Activated CD4-positive, alpha-beta T cell treated with anti-CD3 and anti-CD28 coated beads, Interleukin-2, amount 10 ng/mL, durations not matched to agents 7 days and 5 days (primary cell): Measurements from ENCODE around the gene JAK1. TPM values are rescaled to one million over a fixed set of nuclear protein-coding genes. Genes with fewer than 3 reads are reported as not detected.

Experiments used
- CTCF ChIA-PET: fragments of 350-600 bp; sonication (Branson Sonifier 250); formaldehyde crosslinking; loops from one replicate; lab custom pipeline; 2021; ENCODE audit warnings: antibody characterized with exemption; lab: Charles Lee
- POLR2A ChIA-PET: fragments of 350-600 bp; sonication (Branson Sonifier 250); formaldehyde crosslinking; loops from one replicate; lab custom pipeline; 2021; ENCODE audit warnings: antibody characterized with exemption; lab: Charles Lee
- DNase-seq: peaks from one replicate; pipeline ENCODE4 v3.0.0-alpha.2; 2020
- H3K27ac Mint-ChIP-seq: one replicate; pipeline ENCODE4 v1.8.0; 2021; ENCODE audit warnings: mild to moderate bottlenecking, moderate library complexity, mixed read lengths
- H3K27me3 Mint-ChIP-seq: one replicate; pipeline ENCODE4 v1.8.0; 2021; ENCODE audit warnings: mixed read lengths
- H3K36me3 Mint-ChIP-seq: one replicate; pipeline ENCODE4 v1.8.0; 2021; ENCODE audit warnings: low read depth, mixed read lengths
- H3K4me1 Mint-ChIP-seq: one replicate; pipeline ENCODE4 v1.8.0; 2021; ENCODE audit warnings: mixed read lengths
- H3K4me3 Mint-ChIP-seq: one replicate; pipeline ENCODE4 v1.8.0; 2021; ENCODE audit warnings: mild to moderate bottlenecking, moderate library complexity, mixed read lengths
- H3K9me3 Mint-ChIP-seq: one replicate; pipeline ENCODE4 v1.8.0; 2021; ENCODE audit warnings: mixed read lengths
- total RNA-seq, 2 experiments: library from RNA; stranded (reverse); gene quantifications; one replicate each; pipeline ENCODE4 v1.2.3, GENCODE V29; 2021

The JAK1 gene
- total RNA-seq, 2 experiments from 2014 or later: 198 to 212 TPM

DNA sequence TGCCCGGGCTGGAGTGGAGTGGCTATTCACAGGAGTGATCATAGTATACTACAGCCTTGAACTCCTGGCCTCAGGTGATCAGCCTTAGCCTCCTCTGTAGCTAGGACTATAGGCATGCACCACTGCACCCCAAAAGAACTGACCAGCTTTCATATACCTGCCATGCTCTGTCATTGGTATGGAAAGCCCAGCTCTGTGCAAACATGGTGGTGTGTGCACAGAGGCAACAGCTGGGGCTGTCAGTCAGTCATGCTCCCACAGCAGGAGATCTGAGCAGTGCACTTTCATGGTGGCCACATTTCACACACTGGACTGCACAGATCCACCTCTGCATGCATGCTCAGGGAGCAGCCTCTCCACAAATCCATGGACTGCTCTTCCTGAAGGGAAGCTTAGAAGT, 8.8 kb upstream of the JAK1 start:
- H3K4me3 Mint-ChIP-seq: no peak overlapping the region
- no peaks in the 10 kb centered on the region for H3K27me3 Mint-ChIP-seq
- CTCF ChIA-PET: interaction anchor here (0.6 to 1.1 kb wide), 2 partner anchors 58 to 283 kb away, joined by 3 to 4 read pairs; no protein-coding TSS in a partner anchor
- POLR2A ChIA-PET: no interaction called here
- no peaks in the 10 kb centered on the region for H3K36me3 Mint-ChIP-seq
- H3K27ac Mint-ChIP-seq: no peak overlapping the region
- no peaks in the 10 kb centered on the region for H3K9me3 Mint-ChIP-seq
- no peak for DNase-seq
- no peaks in the 10 kb centered on the region for H3K4me1 Mint-ChIP-seq

- Mint-ChIP-seq H3K4me1 (peaks cover 2% of the 10 kb centered on the region), H3K36me3 (no peaks in the 10 kb centered on the region), H3K27me3 (no peaks in the 10 kb centered on the region), H3K27ac (no peak overlapping the region), H3K9me3 (no peaks in the 10 kb centered on the region), H3K4me3 (no peak overlapping the region)
- DNase-seq: no peak
- ChIA-PET CTCF (interaction anchor here (0.6 to 1.1 kb wide), 2 partner anchors 58 to 282 kb away, joined by 3 to 4 read pairs; no protein-coding TSS in a partner anchor), POLR2A (no interaction called here)
Measured at GRCh38 chr1:64974288-64974825, 8.0 kb upstream of the JAK1 start.

GRCh38 chr1:64973061-64973647, 6.8 kb upstream of the JAK1 start:
- Mint-ChIP-seq H3K27ac (no peak overlapping the region), H3K36me3 (no peaks in the 10 kb centered on the region), H3K9me3 (no peaks in the 10 kb centered on the region), H3K27me3 (no peaks in the 10 kb centered on the region), H3K4me3 (no peak overlapping the region), H3K4me1 (peaks cover 4% of the 10 kb centered on the region)
- no peak for DNase-seq
- CTCF ChIA-PET: interaction anchor here (0.5 to 1.0 kb wide), 2 partner anchors 16 to 28 kb away, joined by 5 to 6 read pairs; no protein-coding TSS in a partner anchor
- POLR2A ChIA-PET: no interaction called here

DNA sequence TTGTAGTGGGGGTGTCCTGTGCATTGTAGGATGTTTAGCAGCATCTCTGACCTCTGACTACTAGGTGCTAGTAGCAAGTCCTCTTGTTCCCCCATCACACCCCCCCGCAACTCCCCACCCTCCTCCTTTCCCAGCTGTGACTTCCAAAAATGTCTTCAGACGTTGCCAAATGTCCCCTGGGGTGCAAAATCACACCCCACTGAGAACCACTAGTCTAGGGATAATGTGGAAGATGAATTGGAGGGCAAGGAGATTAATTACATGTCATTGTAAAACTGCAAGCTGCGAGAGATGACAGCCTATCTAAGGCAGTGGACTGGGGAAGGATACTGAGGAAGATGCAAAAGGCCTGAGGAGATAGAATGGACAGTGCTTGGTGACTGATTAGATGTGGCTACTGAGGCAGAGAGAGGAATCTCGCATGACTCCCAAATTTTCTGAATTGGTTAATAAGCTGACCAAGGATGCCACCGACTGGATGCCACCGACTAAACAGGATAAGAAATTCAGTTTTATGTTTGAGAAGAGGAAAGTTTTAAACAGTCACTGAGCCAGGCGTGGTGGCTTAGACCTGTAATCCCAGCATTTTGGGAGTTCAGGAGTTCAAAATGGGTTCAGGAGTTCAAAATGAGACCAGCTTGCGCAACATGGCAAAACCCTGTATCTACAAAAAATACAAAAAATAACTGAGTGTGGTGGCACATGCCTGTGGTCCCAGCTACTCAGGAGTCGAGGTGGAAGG, 3.1 kb upstream of the JAK1 start:
- CTCF ChIA-PET: no interaction called here
- Mint-ChIP-seq H3K4me1 (peaks cover 28% of the 10 kb centered on the region), H3K4me3 (no peak overlapping the region), H3K36me3 (peaks cover 12% of the 10 kb centered on the region), H3K27me3 (peaks cover 2% of the 10 kb centered on the region), H3K27ac (peak overlapping the region; percentile 10), H3K9me3 (no peaks in the 10 kb centered on the region)
- POLR2A ChIA-PET: interaction anchor here (0.7 kb wide), 1 partner anchor 76 kb away, joined by 3 read pairs; no protein-coding TSS in a partner anchor
- DNase-seq: no peak

DNA sequence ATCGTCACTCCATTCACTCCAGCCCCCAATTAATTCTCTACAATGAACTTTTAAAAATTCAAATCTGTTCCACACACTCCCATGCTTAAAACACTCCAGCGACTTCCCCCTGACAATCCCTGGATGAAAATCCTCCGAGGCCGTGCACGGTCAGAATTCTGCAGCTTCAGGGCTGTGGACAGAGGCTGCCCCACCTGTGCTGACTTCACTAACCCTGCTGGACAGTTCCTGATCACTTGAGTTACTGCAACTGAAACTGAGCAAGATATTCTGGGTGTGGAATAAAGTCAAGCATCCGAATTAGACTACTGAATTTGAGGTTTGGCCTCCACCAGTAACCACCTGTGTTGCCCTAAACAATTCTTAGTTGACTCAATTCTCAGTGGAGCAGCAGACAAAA, 1.0 kb upstream of the JAK1 start:
- H3K9me3 Mint-ChIP-seq: no peaks in the 10 kb centered on the region
- ChIA-PET CTCF (no interaction called here), POLR2A (no interaction called here)
- H3K27ac Mint-ChIP-seq: peak overlapping the region; percentile 85
- H3K27me3 Mint-ChIP-seq: peaks cover 2% of the 10 kb centered on the region
- peaks cover 19% of the 10 kb centered on the region for H3K36me3 Mint-ChIP-seq
- peak overlapping the region; percentile 82 for H3K4me3 Mint-ChIP-seq
- no peak for DNase-seq
- H3K4me1 Mint-ChIP-seq: peaks cover 46% of the 10 kb centered on the region

DNA sequence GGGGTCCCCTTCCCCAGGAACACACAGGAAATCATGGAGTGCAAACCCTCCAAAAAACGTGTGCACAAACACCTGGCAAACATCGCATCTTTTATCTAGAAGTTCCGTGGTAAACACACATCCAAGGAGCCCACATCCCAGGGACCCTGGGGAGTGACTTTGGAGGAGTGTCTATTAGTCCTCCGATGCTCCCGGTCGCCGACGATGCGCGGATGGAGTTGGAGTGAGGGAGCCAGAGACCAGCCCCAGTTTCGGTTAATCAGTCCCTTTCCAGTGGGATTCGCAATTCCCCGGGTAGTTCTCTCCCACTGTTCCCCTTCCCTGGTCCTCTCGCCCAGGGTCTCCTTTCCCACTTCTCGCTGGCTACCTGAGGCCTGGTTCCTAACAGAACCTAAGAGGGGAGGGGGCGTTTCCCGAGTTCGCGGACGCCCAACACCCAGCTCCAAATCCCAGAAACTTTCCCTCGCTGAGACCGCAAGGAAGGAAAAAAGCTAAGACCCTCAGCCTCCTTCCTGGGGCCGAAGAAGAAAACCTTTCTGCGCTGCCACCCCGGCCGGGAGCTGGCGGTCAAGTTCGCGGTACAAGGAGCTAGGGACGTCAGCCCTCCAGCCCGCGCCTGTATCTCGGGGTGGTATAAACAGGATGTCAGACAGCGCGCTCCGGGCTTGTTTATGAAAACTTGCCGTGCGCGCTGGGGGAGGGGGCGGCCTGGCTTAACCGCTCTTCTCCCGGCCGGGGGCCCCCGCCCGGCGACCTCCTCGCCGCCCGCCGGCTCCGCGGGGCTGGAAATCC, 787 bp downstream of the JAK1 start:
- peak overlapping the region; percentile 93 for H3K27ac Mint-ChIP-seq
- peaks cover 65% of the 10 kb centered on the region for H3K4me1 Mint-ChIP-seq
- peak overlapping the region; percentile 93 for H3K4me3 Mint-ChIP-seq
- peaks cover 2% of the 10 kb centered on the region for H3K27me3 Mint-ChIP-seq
- POLR2A ChIA-PET: interaction anchor here (0.7 kb wide), 2 partner anchors 40 to 182 kb away, joined by 3 read pairs; no protein-coding TSS in a partner anchor
- peaks cover 27% of the 10 kb centered on the region for H3K36me3 Mint-ChIP-seq
- H3K9me3 Mint-ChIP-seq: no peaks in the 10 kb centered on the region
- peak; percentile 84 for DNase-seq
- CTCF ChIA-PET: interaction anchor here (0.5 kb wide), 1 partner anchor 1565 kb away, joined by 3 read pairs; no protein-coding TSS in a partner anchor

DNA sequence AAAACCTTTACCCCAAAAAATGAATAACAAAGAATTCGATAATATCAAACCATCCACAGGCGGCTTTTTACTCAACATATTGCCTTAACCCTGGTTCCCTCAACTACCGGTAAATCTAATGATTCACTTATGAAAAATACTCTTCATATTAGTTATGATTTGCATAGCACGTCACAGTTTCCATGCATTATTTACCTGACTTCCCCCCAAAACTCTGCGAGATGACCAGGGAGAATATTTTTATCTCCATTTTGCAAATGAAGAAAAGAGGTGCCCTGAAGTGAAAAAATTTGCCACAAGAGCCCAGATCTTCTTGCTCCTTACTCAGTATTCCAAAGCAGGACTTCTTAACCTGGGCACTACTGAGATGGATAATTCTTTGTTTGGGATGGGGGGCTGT, 2.9 kb downstream of the JAK1 start:
- H3K27ac Mint-ChIP-seq: peak overlapping the region; percentile 70
- H3K9me3 Mint-ChIP-seq: no peaks in the 10 kb centered on the region
- POLR2A ChIA-PET: no interaction called here
- DNase-seq: no peak
- H3K27me3 Mint-ChIP-seq: peaks cover 2% of the 10 kb centered on the region
- peaks cover 80% of the 10 kb centered on the region for H3K4me1 Mint-ChIP-seq
- peak overlapping the region; percentile 93 for H3K4me3 Mint-ChIP-seq
- H3K36me3 Mint-ChIP-seq: peaks cover 29% of the 10 kb centered on the region
- CTCF ChIA-PET: interaction anchor here (1.5 kb wide), 1 partner anchor 136 kb away, joined by 3 read pairs; no protein-coding TSS in a partner anchor

DNA sequence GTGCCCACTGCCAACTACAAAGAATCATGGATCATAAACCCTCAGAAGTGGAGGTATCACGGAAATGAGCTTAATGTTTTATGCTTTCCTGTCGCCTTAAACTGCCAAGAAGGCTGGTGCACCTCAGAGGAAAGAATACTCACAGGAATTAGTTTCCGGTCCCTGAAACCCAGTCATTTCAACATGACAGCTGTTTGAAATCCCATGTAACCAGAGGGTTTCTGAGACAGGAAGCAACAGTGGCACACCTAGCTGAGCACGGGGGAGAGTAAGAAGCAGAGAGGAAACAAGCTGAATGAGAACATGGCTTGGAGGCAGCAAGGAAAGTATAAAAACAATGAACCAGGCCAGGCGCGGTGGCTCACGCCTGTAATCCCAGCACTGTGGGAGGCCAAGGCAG, 3.9 kb downstream of the JAK1 start:
- peaks cover 29% of the 10 kb centered on the region for H3K36me3 Mint-ChIP-seq
- peak overlapping the region; percentile 81 for H3K27ac Mint-ChIP-seq
- CTCF ChIA-PET: interaction anchor here (1.1 to 1.5 kb wide), 3 partner anchors 8 to 135 kb away, joined by 3 to 4 read pairs (median 4); no protein-coding TSS in a partner anchor
- DNase-seq: peak; percentile 64
- H3K9me3 Mint-ChIP-seq: no peaks in the 10 kb centered on the region
- H3K27me3 Mint-ChIP-seq: no peaks in the 10 kb centered on the region
- peaks cover 79% of the 10 kb centered on the region for H3K4me1 Mint-ChIP-seq
- peak overlapping the region; percentile 56 for H3K4me3 Mint-ChIP-seq
- POLR2A ChIA-PET: interaction anchor here (0.7 kb wide), 1 partner anchor 33 kb away, joined by 3 read pairs; no protein-coding TSS in a partner anchor

GRCh38 chr1:64961923-64962322, 4.4 kb downstream of the JAK1 start:
- Mint-ChIP-seq H3K27me3 (no peaks in the 10 kb centered on the region), H3K9me3 (no peaks in the 10 kb centered on the region), H3K4me1 (peaks cover 74% of the 10 kb centered on the region), H3K4me3 (peak overlapping the region; percentile 56), H3K27ac (peak overlapping the region; percentile 81), H3K36me3 (peaks cover 29% of the 10 kb centered on the region)
- CTCF ChIA-PET: interaction anchor here (0.5 to 1.2 kb wide), 4 partner anchors 7 to 110 kb away, joined by 3 to 4 read pairs (median 4); no protein-coding TSS in a partner anchor
- POLR2A ChIA-PET: interaction anchor here (0.6 to 0.7 kb wide), 2 partner anchors 33 to 458 kb away, joined by 3 read pairs; partner anchors contain the start of genes LEPR and LEPROT
- DNase-seq: no peak

DNA sequence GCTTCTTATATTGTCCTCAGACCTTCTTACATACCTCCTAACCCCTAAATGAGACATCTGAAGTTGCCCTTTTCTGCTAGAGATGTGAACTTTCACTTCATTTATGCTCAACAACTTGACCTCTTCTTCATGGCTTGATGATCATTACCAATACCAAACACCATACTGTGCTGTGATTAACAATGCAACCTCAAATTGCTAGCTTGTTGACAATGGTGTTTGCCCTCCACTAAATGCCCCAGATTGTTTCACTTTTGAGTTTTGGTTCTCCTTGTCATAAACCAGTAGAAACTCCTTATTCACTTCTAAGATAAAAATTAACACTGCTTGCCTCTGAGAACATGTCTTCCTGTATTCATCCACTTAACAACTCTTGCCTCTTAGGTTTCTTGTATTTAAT, 5.6 kb downstream of the JAK1 start:
- Mint-ChIP-seq H3K9me3 (no peaks in the 10 kb centered on the region), H3K4me1 (peaks cover 70% of the 10 kb centered on the region), H3K36me3 (peaks cover 28% of the 10 kb centered on the region), H3K27ac (peak overlapping the region; percentile 81), H3K27me3 (no peaks in the 10 kb centered on the region), H3K4me3 (peak overlapping the region; percentile 13)
- CTCF ChIA-PET: interaction anchor here (1.3 to 1.5 kb wide), 2 partner anchors 11 to 39 kb away, joined by 3 to 4 read pairs; no protein-coding TSS in a partner anchor
- POLR2A ChIA-PET: interaction anchor here (0.5 to 0.6 kb wide), 2 partner anchors 13 to 1484 kb away, joined by 3 read pairs; no protein-coding TSS in a partner anchor
- no peak for DNase-seq

GRCh38 chr1:64959986-64960385, 6.4 kb downstream of the JAK1 start:
- Mint-ChIP-seq H3K9me3 (no peaks in the 10 kb centered on the region), H3K36me3 (peaks cover 20% of the 10 kb centered on the region), H3K27me3 (no peaks in the 10 kb centered on the region), H3K4me1 (peaks cover 67% of the 10 kb centered on the region), H3K4me3 (no peak overlapping the region), H3K27ac (peak overlapping the region; percentile 81)
- ChIA-PET POLR2A (interaction anchor here (0.5 kb wide), 1 partner anchor 12 kb away, joined by 3 read pairs; no protein-coding TSS in a partner anchor), CTCF (interaction anchor here (0.6 to 1.5 kb wide), 2 partner anchors 38 to 39 kb away, joined by 3 to 4 read pairs; no protein-coding TSS in a partner anchor)
- no peak for DNase-seq
